H1 (cell line): ENCODE results near the gene HSPA1L. TPM values are rescaled to one million over a fixed set of nuclear protein-coding genes. Genes with fewer than 3 reads are reported as not detected.

Experiments used
- BRCA1 ChIP-seq: IDR thresholded peaks from 2 replicates; pipeline ENCODE4 v1.6.1; 2012; ENCODE audit warnings: low read depth, low read length, improper control_type of control experiment
- CHD7 ChIP-seq: fragments of 300-600 bp; sonication (generic); IDR thresholded peaks from 2 replicates; pipeline ENCODE4 v1.7.1; 2012; ENCODE audit warnings: low read length, moderate library complexity, mild to moderate bottlenecking, inconsistent platforms; ENCODE audit not compliant: insufficient replicate concordance
- CREB1 ChIP-seq: IDR thresholded peaks from 2 replicates; pipeline ENCODE4 v1.6.1; 2012; ENCODE audit warnings: inconsistent platforms
- EP300 ChIP-seq, 2 experiments: IDR thresholded peaks; 1 replicate in 1 of 2; 2 replicates in 1 of 2; pipeline ENCODE4 v1.6.1; 2011 to 2012; ENCODE audit warnings: low read depth in 2 of 2, low read length in 2 of 2, mild to moderate bottlenecking in 2 of 2, borderline replicate concordance in 1 of 2, inconsistent platforms in 1 of 2, moderate library complexity in 1 of 2
- HDAC2 ChIP-seq, 2 experiments: fragments of 300-600 bp in 1 of 2; sonication (generic) in 1 of 2; IDR thresholded peaks; 2 replicates each; pipeline ENCODE4 v1.6.1; 2011 to 2012; ENCODE audit warnings: low read depth in 2 of 2, low read length in 2 of 2, mild to moderate bottlenecking in 2 of 2, moderate library complexity in 2 of 2, borderline replicate concordance in 1 of 2, inconsistent platforms in 1 of 2
- JUND ChIP-seq: IDR thresholded peaks from 2 replicates; pipeline ENCODE4 v1.6.1; 2011; ENCODE audit warnings: mild to moderate bottlenecking, improper control_type of control experiment, low read length
- KDM1A ChIP-seq: fragments of 200-600, 300-600 bp; sonication (generic); IDR thresholded peaks from 2 replicates; pipeline ENCODE4 v1.7.1; 2016; ENCODE audit warnings: mild to moderate bottlenecking, low read length, borderline replicate concordance
- KDM5A ChIP-seq: fragments of 200-600 bp; IDR thresholded peaks from 2 replicates; pipeline ENCODE4 v1.7.1; 2012; ENCODE audit warnings: mild to moderate bottlenecking, low read length, inconsistent platforms, mixed read lengths
- MAFK ChIP-seq: IDR thresholded peaks from 2 replicates; pipeline ENCODE4 v1.6.1; 2012; ENCODE audit warnings: low read depth, mild to moderate bottlenecking, improper control_type of control experiment, low read length
- polyA plus RNA-seq, 7 experiments: library from polyadenylated mRNA; depleted of rRNA in 3 of 7; stranded (reverse) in 5 of 7; unstranded in 2 of 7; fragments of >200 nt in 5 of 7; fragments of 200-250 nt in 2 of 7; gene quantifications; 1 replicate in 5 of 7; 2 replicates in 1 of 7; 4 replicates in 1 of 7; pipeline versions ENCODE4 v1.2.1 to v1.2.3, GENCODE V29; 2011 to 2013; ENCODE audit warnings: missing spikeins in 2 of 7, mixed read lengths in 2 of 7
- total RNA-seq: library from RNA; stranded (reverse); fragmentation: NEBNext Ultra II Directional; extraction: Animal tissue kit (Norgen Biotek cat#: 25700); gene quantifications from 2 replicates; pipeline ENCODE4 v1.2.1, GENCODE V29; 2021

HSPA1L gene
- total and polyA plus RNA-seq, 2 of the 8 experiments (the other 6 are each of a cell fraction or from before 2014, with no cell fraction given), result 1.00 to 1.9 TPM

- TF ChIP-seq CHD7, result no peak
- peak in 1 of 2 experiments; percentile 73; a peak in 2 of 4 replicates for TF ChIP-seq HDAC2 (IDR thresholded peaks at IDR 0.05; ENCODE audit: borderline replicate concordance in 1 of 2, low read depth in 2 of 2, low read length in 2 of 2)
- no peak; the same call in 1 of the 2 replicates for TF ChIP-seq CREB1
- peak; percentile 77; the same call in 1 of the 2 replicates for TF ChIP-seq KDM1A
- TF ChIP-seq JUND, result no peak
- 0 out of 2 replicates have a peak, but pooled peaks have one; percentile 31 for TF ChIP-seq KDM5A
- no peak for TF ChIP-seq BRCA1
- TF ChIP-seq MAFK, result no peak
- no peak; a peak in 1 of 3 replicates for TF ChIP-seq EP300 (IDR thresholded peaks at IDR 0.05; ENCODE audit: borderline replicate concordance in 1 of 2, low read depth in 2 of 2, low read length in 2 of 2)
Measured at GRCh38 chr6:31834367-31835250, 19.5 kb upstream of the HSPA1L start (continued).
